HG03039 (cell line): ENCODE results near the gene ADD3.
"Not testable (repeated sequence)": the region's sequence is repeated elsewhere in the genome, so short reads cannot be mapped to it uniquely, and the experiment has no call there.

Experiments
- ATAC-seq: cut with Tn5 transposase; IDR thresholded peaks from one replicate; pipeline ENCODE4 v1.9.1; 2021; ENCODE audit warnings: mild to moderate bottlenecking, moderate library complexity; ENCODE audit not compliant: unreplicated experiment

Gene ADD3

DNA sequence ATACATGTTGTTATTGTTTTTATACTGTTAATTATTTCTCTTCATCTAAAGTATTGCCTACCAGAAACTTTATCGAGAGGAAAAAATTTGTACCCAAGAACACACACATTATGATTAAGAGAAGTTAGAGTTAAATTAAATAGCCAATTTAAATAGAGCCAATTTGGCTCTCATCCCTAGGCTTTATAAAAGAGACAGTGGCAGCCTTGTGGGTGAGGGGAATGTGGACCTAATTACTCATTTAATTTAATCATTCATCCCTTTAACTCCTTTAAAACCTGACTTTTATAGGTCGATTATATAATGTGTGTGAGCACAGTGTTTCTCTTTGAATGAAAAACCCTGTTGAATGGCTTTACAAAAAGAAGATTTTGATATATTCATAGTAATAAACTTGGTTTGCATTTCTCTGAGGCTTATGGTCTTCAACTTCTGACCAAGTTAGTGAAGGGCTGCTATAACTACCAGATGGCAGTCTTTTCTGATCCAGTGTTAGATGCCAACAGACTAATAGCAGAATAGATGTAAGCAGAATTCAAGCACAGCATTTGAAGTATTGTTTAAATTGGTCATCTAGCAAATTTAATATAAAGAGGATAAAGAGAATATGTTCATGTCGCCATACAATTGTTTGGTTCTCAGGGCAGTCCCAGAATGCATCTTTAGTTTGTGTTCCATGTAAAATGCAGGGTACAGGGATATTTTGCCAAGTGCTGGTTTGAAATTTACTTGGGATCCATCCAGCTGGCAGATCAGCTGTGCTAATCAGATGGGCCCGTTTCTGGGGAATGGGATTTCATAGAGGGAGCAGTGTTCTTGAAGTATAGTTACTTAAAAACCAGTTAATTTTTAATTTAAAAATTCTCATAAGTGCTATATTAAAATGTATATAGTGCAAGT lies 25.3 kb downstream of the ADD3 start:
- no peak for ATAC-seq

DNA sequence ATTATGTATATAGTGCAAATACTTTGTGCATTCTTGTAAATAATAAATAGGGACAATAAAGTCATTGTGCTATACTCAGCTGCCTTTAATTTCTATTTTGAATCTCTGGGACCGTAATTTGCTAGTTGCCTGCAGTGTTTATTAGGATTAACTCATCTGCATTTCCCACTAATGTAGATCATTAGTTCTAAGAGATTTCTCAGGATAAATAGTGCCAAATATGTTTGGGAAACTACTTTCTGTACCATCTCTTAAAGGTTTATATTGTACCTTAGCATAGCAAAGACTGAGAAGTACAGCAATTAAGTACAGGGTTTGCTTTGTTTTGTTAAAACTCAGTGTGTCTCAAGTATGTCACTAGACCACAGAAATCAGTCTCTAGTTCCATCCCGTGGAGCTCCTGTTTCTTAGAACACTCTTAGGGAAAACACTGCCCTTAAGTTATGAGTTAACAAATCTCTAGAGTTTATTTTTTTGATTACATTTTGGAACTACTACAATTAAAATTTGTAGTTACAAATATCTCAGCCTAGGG lies 26.0 kb downstream of the ADD3 start:
- ATAC-seq = no peak

DNA sequence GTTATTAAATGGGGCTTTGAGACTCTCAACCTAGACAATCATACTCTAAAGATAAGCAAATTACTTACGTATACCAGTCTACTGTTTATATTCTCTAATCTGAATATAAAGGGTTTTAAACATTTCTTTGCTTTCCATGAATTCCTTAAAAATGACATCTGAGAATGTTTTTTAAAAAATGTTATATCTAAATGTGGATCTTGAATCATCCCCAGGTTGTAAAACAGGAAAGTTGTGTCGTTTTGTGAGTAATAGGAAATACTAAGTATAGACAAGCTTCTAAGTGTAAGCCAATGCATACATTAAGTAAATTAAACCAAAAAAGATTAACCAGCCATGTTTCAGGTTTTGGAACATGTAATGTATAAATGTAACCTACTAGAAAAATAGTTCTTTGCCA lies 26.8 kb downstream of the ADD3 start:
- no peak for ATAC-seq

DNA sequence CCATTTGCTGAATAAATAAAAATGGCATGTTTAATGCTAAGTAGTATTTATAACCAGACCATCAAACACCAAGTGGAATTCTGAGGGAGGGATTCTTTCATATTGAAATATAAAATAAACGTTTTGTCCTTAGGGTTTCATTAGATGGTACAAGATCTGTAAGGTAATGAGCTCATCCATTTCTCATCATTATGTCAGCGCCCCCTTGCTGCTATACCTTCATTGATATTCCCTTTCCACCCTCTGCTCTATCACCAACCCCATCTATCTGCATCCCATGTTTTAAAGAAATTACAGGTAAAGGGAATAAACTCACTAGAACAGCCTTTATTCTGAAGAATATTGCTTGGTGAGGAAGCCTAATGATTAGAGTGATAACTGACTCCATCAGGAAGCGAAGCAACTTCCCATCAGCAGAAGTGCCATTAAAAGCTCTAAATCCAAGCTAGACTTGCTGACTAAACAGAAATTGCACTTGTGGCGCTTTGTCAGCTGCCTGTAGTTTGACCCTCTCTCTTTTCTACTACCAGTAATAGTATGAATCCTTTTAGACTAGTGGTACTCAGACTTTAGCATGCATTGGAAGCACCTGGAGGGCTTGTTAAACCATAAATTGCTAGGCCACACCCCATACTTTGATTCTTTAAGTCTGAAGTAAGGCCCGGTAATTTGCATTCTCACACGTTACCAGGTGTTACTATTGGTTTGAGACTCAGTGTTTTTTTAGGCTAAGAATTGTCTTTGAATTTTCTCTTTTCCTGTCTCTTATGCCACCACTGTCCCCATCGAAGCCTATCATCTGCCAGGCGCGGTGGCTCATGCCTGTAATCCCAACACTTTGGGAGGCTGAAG lies 27.5 kb downstream of the ADD3 start:
- ATAC-seq = no peak

DNA sequence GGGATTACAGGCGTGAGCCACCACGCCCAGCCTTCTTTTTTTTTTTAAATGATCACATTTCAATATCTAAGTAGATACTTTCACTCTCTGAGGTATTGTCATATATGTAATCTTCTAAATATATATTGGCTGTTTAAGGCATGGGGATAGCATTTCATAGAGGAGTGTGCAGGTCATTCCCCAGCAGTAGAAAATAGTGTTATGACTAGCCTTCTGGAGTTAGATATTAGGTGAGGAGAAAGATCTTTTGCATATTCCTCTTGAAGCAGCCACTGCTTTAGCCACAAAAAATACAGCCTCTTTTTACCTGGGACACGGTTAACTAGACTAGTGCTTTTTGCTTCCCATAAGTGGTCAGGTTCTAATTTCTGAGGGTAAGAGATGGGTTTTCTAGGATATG lies 28.9 kb downstream of the ADD3 start:
- ATAC-seq = peak; percentile 77

DNA sequence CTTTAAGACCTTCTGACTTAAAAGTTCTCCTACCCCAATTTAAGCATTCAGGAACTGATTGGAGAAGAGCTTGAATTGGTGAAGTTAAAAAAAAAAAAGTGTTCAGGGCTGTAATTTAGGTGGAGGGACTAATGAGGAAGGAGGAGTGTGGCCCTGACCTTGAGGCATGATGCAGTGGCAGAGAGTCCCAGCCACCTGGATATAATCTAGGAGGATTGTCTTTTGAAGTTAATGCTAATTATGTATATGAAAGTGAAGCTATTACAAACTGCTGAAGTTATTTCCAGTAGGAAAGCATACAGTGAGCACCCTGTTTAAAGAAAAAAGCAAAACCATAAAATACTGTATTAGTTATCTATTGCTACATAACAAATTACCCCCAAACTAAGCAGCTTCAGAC lies 31.5 kb downstream of the ADD3 start:
- no peak for ATAC-seq

DNA sequence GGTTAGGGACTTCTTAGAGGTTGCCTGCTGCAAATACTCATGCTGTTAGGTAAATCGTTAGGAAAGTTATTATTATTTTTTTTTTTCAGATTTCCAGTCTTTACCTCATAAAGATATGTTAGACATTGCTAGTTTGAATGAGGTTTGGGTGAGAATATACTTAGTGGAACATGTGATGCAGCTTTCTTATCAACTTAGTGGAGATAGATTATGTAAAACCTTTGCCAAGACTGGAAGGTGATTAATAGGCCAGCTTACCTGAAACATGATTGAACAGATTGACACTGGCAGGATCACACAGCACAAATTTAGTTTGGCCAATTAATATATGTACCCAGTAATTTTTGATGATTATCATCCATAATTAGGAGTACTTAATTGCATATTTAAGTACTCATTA lies 32.3 kb downstream of the ADD3 start:
- no peak for ATAC-seq

DNA sequence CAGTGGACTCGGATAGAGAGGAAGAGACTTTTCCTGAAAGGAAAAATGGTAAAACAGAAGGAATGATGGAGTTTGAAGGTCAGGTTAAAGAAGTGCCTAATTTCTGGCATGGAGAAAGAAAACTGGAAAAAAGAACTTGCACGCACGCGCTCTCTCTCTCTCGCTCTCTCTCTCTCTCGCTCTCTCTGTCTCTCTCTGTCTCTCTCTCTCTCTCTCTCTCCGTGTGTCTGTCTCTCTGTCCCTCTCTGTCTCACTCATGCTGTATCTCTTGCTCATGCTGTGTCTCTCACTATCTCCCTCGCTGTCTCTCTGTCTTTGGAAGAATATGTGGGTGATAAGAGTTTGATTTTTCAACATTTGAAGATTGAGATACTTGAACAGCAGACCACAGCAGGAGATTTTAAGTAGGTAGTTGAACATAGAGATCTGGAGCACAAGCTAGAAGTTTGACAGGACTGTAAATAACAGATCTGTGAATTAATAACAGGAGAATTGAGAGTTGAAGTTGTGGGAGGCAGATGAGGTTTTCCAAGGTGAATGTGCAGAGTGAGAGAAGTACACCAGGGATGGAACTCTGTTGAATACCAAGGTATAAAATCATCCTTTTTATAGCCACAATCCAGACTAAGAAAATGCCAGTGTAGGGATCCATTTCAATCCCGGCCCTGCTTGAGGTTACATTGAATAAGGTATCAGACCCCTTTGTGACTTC lies 33.1 kb downstream of the ADD3 start:
- no peak for ATAC-seq

DNA sequence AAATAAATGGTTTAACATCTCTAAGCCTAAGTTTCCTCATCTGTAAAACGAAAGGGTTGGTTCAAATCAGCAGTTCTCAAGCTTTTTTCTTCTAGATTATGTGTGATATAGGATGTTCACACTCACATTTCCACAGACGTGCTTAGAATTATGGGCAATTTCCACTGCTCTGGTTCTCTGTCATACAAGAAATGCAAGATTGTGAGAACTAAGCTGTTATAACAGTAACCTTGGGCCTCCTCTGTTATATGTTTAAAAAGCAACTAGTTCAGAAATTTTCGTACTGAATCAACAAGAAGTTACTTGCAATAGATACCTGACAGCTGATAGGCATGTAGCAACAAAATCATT lies 33.7 kb downstream of the ADD3 start:
- no peak for ATAC-seq

DNA sequence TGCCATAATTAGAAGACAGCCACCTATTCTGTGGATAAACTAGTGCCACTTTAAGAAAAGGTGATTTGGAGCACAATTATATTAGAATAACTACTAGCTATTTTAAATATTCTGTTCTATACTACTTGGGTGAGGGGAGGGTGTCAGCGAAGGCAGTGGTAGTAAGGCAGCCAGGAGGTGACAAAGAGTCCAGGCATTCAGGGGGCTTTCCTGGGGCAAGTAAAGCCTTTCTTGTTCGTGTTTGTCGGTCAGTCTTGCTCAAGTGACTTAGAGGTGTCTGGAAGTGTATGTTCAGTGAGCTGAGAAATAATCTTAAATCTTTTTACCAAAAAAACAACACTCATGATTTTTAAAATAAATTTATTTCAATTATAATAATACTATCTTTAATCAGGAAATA lies 34.4 kb downstream of the ADD3 start:
- ATAC-seq = no peak

DNA sequence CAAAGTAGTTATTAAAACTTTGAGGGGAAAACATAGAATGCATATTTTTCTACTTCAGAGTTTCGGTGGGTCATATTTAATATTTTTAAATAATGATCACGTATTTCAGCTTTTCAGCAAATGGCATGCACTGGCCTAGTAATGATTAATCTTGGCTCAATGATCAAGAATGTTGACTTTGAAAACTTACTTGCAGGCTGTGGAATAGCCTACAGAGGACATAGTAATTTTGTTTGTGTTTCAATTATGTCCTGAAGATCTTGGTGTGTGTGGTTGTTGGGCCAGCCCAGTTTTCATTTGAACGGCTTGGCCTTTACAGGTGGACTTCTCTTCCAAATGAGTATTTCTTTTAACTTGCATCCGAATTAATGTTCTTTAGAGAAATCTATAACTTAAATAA lies 35.1 kb downstream of the ADD3 start:
- no peak for ATAC-seq

DNA sequence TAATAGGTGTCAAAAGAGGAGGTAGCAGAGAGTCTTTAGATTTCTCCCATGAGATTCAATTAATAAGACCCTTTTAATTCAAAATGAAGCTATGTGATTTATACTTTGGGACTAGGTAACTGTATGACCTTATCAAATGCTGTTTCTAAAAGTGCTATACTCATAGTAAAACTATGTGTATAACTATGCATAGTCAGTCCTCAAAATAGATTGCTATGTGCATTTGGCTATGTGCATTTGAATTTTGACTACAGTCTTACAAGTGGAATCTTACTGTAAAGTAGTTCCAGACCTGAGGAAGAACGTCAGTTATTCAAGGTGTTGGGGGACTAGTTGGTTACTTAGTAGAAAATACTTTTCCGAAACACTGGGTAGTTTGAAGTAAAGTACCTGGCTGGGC lies 36.9 kb downstream of the ADD3 start:
- no peak for ATAC-seq

DNA sequence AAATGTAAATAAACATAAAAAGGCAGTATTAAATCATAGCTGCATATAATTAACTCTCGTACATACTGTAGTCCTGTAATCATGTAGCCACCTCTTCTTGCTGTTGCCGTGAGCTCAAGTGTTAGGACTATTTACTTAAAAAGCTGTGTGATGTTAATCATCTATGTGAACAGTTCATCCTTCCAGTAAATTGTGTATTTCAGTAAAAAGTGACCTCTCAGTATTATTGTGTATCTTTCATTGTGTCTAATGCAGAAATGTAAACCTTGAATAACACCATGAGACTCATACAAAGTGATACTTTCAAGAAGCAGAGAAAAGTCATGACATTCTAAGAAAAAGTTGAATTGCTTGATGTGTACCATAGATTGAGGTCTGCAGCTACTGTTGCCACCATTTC lies 38.0 kb downstream of the ADD3 start:
- no peak for ATAC-seq

DNA sequence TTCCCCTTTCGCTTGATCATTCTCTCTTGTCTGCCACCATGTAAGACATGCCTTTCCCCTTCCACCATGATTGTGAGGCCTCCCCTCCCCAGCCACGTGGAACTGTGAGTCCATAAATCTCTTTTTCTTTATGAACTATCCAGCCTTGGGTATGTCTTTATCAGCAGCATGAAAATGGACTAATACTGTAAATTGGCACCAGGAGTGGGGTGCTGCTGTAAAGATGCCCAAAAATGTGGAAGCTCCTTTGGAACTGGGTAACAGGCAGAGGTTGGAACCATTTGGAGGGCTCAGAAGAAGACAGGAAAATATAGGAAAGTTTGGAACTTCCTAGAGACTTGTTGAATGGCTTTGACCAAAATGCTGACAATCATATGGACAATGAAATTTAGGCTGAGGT lies 40.4 kb downstream of the ADD3 start:
- not testable (repeated sequence) for ATAC-seq

DNA sequence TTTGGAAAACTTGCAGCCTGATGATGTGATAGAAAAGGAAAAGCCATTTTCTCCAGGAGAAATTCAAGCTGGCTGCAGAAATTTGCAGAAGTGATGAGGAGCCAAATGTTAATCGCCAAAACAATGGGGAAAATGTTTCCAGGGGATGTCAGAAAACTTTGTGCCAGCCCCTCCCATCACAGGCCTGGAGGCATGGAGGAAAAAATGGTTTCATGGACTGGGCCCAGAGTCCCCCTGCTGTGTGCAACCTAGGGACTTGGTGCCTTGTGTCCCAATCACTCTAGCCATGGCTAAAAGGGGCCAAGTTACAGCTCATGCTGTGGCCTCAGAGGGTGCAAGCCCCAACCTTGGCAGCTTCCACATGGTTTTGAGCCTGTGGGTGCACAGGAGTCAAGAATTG lies 41.0 kb downstream of the ADD3 start:
- ATAC-seq = no peak

DNA sequence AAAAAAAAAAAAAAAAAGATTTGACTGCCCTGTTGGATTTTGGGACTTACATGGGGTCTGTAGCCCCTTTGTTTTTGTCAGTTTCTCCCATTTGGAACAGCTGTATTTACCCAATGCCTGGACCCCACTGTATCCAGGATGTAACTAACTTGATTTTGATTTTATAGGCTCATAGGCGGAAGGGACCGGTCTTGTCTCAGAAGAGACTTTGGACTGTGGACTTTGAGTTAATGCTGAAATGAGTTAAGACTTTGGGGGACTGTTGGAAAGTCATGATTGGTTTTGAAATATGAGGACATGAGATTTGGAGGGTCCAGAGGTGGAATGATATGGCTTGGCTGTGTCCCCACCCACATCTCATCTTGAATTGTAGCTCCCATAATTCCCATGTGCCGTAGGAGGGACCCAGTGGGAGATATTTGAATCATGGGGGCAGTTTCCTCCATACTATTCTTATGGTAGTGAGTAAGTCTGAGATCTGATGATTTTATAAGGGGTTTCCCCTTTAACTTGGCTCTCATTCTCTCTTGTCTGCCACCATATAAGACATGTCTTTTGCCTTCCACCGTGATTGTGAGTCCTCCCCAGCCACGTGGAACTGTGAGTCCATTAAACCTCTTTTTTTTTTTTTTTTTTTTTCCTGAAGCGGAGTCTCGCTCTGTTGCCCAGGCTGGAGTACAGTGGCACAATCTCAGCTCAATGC lies 42.3 kb downstream of the ADD3 start:
- ATAC-seq = not testable (repeated sequence)

DNA sequence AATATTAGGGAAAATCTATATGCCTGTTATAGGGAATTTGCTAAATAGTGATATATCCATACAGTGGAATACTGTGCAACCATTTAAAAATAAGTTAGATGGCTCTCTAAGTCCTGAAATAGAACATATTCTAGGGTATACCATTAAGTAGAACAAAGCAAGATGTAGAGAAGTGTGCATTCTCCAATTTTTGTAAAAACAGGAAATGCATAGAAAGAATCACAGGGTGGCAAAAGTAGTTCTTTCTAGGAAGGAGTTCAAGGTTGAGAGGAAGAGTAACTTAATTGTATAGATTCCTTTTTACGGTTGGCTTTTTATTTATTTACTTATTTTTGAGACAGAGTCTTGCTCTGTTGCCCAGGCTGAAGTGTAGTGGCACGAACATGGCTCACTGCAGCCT lies 43.7 kb downstream of the ADD3 start:
- no peak for ATAC-seq

DNA sequence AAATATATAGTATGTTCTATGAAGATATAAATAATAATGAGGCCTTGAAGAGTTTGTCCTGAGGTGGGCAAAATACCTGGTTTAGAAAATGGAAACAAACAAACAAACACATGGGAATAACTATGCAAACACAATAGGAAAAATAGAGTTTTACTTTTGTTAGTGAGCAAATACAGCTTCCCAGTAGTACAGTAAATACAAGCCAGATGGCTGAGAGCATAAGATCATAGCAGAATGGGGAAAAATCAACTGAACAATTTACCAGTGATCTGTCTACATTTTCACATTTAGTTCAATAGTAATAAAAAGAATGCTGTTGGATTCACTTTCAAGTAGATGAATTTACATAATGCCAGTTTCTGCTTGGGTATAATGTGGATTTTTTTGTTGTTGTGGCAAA lies 45.1 kb downstream of the ADD3 start:
- ATAC-seq = no peak

DNA sequence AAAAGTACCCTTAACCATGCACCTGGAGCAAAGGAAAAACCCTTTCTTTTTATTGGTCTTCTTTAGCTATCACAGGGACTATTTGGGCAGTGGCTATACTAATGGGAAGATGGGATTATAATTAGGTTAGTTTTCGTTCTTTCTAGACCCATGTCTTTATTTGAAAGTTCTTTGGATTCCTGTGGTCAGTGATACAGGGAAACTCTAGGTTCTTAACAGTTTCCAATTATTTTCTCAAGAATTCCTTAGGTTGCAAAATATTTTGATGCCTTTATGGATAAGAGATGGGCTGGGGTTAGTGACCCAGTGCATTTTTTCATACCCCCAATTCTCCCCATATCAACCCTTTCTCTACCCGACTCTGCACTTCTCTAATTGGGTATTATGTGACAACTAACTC lies 49.0 kb downstream of the ADD3 start:
- no peak for ATAC-seq

DNA sequence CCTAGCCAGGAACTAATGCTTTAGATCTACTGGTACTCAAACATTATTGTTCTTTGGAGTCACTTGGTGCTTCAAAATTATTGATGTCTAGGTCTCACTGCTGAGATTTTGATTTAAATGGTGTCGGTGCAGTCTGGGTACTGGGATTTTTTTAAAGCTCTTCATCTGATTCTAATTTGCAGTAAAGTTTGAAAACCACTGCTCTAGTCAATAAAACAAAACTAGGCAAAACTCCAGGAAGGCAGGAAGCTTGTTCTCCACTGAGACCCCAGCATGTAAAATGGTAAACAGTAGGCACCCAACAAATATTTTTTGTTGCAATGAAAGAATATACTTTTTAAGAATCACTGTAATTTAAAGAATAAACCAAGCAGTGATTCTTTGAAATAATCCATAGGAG lies 49.7 kb downstream of the ADD3 start:
- no peak for ATAC-seq

DNA sequence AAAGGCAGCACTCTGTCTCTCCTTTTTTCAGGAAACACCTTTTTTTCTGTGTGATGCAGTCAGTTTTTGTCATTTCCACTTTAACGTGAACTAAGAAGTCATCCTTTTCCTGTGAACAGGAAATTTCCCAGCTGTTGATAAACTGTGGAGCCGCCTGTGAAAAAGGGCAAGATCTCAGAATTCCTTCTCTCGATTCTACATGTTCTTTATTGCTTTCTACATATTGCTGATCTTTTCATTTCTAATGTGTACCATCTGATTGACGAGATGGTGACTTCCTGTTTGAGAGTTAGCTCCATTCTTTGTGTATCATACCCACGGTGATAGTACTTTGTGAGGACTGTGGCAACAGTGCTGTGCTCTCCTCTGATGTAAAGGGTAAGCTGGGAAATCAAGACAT lies 50.4 kb downstream of the ADD3 start:
- ATAC-seq = no peak
